NCI-H460 (cell line): ENCODE results near the gene CDH23. TPM values are rescaled to one million over a fixed set of nuclear protein-coding genes. Genes with fewer than 3 reads are reported as not detected.

Source experiments
- DNase-seq: peaks from one replicate; pipeline ENCODE4 v3.0.0-alpha.2; 2016; ENCODE audit warnings: low read depth; ENCODE audit errors: extremely low read depth
- total RNA-seq: library from RNA; depleted of rRNA; stranded (reverse); fragments of >200 nt; shearing (Covaris generic); gene quantifications from 2 replicates; pipeline ENCODE4 v1.2.3, GENCODE V29; 2014

The CDH23 gene
- total RNA-seq, 1 experiment from 2014 or later: under 0.01 TPM

- DNase-seq: no peak
Observed at GRCh38 chr10:71613261-71613777, 216.6 kb downstream of the CDH23 start.

- no peak for DNase-seq
Observed at GRCh38 chr10:71613877-71614276, 217.2 kb downstream of the CDH23 start.

- no peak for DNase-seq
Observed at GRCh38 chr10:71614946-71615345, 218.2 kb downstream of the CDH23 start.

DNA sequence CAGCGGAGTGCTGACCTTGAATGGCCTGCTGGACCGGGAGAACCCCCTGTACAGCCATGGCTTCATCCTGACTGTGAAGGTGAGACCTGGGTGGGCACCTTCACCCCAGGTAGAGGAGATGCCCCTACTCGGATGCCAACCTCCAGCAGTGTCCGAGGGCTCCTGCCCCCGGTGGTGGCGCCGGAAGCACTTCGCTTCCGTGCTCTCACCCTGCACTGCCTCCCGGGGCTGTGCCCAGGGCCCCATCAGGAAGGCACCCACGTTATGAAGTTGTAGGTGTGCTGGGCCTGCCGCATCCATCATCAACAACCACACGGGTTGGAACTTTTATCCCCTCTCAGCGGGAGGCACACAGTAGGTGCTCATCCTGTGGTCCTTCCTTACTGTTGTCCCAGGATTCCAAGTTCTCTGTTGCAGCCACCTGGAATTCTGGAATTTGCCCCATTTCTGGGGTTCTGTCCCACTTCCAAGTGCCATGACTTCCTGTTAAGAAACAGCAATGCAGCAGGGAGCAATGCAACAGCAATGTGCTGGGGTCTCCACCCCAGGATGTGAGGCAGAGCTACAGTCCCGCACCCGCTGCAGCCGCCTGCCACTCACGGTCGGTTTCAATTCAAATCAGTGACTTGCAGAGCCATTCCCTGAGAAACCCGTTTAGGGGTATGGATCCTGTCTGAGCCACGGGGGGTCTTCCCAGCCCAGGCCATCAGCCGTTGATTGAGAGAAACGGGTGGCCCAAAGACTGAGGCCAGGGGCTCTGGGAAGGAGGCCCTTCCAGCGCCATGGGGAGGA, 219.0 kb downstream of the CDH23 start:
- DNase-seq: no peak

DNA sequence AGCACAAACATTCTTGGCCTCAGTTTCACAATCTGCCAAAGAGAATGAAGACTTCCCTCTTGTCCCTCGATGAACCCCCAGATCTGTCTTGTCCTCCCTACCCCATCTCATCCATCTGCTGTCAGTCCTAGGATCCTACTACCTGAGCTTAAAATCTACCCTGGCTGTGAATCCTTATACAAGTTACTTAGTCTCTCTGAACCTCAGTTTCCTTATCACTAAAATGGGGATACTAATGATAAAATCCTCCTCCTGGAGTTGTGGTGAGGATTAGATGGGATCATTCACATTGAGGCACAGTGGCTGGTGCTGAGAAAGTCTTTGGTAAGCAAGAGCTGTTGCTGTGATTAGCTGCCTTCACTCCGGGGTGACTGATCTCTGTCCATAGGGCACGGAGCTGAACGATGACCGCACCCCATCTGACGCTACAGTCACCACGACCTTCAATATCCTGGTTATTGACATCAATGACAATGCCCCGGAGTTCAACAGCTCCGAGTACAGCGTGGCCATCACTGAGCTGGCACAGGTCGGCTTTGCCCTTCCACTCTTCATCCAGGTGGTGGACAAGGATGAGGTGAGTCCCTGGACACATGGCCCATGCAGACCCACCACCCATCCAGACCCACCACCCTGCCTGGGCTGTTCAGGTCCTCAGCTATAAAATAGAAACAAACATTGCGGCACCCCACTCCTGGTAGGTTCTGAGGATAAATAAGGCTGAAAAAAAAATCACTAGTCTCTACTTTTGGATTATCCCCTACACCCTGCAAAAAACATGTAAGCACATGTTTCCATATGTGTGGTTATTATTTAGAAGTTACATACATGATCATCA, 220.3 kb downstream of the CDH23 start:
- DNase-seq: no peak

GRCh38 chr10:71618176-71618575, 221.5 kb downstream of the CDH23 start:
- no peak for DNase-seq

DNA sequence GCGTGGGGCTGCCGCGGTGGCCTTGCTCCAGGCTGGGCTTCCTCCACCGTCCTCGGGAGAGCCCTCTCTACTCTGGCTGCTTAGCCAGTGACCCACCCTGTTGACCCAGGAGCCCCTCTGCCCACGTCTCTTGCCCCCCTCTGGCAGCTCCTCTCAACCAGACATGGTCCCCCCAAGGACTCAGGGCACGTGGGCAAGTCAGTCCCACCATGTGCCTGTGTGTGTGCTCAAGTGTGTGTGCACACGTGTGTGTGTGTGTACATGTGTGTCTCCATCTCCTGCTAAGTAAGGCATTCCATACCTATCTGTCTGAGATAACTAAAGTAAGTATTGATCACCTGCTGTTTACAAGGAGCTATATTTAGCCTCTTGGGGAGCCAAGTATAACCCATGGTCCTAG, 221.9 kb downstream of the CDH23 start:
- no peak for DNase-seq

- DNase-seq: no peak
Observed at GRCh38 chr10:71620642-71621041, 223.9 kb downstream of the CDH23 start.

DNA sequence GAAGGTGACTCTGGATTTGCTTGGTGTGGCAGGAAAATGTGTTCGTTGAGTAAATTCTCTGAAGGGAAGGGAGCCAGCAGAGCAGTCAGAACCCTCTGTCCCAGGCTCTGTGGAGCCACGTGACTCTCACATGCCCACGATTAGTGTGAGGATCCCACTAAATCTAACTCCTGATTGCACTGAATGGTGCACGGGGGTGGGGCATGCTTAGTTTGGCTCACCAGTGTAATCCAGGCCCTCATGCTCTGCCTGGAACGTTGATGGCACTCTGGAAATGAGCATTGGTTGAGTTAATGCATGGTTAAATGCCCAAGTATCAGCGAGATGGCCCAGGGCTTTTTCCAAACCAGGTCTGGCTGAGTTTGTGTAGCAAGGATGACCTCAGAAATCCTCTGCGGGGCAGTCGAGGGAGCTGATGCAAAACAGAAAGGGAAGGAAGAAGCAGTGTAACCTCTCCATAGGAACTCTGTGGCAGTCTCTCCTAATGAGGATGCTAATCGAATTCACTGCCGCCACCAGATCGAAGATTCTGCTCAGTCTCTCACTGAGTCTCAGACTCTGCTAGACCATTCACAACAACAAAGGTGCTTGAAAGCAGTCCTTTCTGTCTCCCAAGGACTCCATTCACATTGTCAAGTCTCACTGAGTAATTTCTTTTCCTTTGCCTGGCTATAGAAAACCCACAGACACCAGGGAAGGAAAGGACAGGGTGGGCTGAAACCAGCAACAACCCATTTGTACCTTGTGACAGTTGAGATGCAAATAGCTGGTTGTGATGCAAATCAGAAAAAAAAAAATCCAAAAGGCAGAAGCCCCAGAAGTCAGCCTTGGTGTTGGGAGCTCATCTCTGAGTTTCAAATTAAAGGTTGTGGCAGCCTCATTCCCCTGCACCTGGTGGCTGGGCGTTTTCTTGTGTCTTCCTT, 224.8 kb downstream of the CDH23 start:
- DNase-seq: no peak

- DNase-seq: peak; percentile 9
Observed at GRCh38 chr10:71622154-71622526, 225.4 kb downstream of the CDH23 start.

DNA sequence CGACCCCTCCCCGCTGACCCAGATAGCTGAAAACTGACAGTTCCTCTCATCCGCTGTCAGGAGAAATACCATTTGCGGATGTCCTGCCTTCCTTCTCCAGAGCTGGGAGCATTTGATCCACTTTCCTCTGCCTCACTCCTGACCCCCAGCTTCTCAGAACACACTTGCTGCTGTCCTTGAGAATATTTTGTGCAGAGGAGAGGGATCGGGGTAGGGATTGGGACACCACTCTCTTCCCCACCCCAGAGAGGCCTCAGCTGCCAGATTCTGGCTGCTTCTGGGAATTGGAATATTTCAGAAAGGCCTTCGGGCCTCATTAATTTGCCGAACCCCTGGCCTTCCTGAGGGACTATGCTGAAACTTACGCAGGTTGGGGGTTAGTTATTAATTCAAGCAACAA, 225.9 kb downstream of the CDH23 start:
- no peak for DNase-seq

DNA sequence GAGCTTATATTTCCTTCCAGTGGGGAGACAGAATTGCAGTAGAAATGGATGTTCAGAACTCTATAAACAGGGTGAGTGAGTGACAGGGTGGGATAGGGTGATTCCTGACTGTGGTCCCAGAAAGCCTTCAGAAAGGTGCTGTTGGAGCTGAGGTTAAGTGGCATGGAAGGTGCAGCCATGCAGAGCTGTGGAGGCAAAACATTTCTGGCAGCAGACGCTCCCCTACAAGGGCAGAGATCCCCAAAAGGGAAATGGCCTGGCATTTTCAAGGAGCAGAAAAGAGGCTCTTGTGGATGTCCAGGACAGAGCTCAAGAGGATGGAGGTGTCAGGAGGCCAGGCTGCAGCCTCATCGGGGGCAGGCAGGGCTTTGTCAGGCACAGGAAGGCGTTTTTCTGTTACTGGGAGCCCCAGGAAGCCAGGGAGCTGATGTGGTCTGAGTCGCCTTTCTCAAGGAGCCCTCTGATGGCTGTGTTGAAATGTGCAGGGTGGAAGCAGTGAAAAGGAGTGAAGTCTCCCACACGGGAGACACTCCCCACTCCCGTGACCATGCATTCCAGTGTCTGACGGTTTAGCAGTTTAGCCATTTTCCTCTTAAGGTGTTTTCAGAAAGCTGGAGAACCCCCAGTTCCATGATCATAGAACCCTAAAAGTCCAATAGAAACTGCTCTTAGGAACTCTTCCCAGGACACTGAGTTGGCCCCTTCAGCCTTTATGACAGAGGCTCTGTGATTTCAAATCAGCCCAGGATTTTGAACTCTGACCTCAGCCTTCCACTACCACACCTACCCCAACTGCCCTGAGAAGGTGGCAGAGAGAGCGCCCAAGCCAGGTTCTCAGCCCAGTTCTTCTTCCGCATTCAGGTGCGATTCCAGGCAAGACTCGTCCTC, 226.6 kb downstream of the CDH23 start:
- no peak for DNase-seq

- DNase-seq: no peak
Observed at GRCh38 chr10:71623986-71624291, 227.2 kb downstream of the CDH23 start.

DNA sequence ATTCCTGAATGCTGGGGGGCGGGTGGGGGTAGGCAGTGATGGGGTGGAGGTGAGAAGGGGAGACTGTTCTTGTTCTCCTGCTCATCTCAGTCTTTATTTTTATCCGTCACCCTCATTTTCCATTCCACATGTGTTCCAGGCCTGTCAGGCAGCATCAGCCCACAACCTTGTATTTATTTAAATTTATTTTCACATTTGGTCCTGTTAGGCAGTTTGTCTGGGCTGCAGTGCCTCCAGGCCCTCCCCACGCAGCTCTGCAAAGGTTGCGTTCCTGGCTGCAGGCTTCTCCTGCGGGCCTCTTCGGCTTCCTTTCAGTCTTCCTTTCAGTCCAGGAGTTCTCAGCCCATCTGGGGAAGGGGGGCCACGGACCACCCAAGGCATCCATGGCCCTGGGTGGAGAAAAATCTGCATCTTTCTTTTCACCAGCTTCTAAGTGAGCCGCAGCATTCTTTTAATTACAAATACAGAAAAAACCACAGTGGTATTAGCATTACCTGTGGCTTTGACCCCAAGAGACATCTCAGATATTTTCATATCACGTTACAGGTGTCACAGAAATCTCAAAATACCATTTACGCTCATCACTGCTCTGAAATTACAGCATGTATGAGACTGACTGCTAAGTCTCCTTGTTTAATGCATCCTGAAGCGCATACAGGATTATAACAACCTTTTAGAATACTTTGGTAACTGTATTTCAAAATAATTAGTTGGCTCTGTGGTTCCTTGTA, 228.9 kb downstream of the CDH23 start:
- DNase-seq: no peak

GRCh38 chr10:71627230-71627939, 230.7 kb downstream of the CDH23 start:
- DNase-seq: no peak

DNA sequence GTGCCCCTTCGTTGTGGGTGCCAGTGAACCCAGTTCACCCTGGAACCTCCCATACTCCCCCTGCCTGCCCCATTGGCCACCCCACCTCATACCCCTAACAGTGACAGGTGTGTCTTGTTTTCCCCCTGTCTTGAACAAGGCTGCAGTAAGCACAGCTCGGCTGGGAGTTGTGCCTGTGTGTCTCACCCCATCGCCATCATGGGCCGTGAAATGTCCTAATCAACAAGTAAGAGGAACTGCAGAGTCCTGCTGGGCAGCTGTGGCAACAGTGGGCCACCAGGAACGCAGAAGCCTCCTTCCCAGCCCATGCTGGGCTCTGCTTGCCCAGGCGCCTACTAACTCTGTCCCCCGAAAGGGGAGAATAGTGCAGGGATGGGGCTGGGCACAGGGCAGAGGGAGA, 231.2 kb downstream of the CDH23 start:
- no peak for DNase-seq

DNA sequence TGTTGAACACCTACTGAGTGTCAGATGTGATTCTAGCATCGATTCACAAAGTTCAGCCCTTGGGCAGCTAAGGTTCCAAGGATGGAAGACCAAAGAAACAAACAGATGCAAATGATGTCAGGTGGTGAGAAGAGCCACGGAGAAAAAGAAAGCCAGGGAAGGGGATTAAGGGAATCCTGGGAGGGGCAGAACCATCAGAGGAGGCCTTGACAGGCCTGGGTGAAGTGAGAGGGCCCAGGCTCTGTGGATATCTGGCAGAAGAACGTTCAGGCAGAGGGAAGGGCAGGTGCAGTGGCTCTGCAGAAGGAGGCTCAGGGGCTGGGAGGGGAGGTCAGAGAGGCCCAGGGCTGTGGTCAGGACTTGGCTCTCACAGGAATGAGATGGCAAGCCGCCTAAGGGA, 232.4 kb downstream of the CDH23 start:
- DNase-seq: no peak

- no peak for DNase-seq
Observed at GRCh38 chr10:71630168-71630567, 233.4 kb downstream of the CDH23 start.
